Measurements from ENCODE around the gene SVOP.

SVOP gene

GRCh38 chr12:108977360-108977759 lies 43.5 kb downstream of the SVOP start:
- no peak for DNase-seq (ENCODE audit: low spot score)

GRCh38 chr12:108975024-108975593 lies 45.8 kb downstream of the SVOP start:
- DNase-seq (ENCODE audit: low spot score) = no peak

GRCh38 chr12:108973629-108974152 lies 47.2 kb downstream of the SVOP start:
- DNase-seq (ENCODE audit: low spot score) = no peak

- no peak for DNase-seq (ENCODE audit: low spot score)
Measured at GRCh38 chr12:108972358-108972757, 48.5 kb downstream of the SVOP start.

GRCh38 chr12:108969622-108970021 lies 51.2 kb downstream of the SVOP start:
- DNase-seq (ENCODE audit: low spot score) = no peak

GRCh38 chr12:108967869-108968540 lies 52.9 kb downstream of the SVOP start:
- DNase-seq (ENCODE audit: low spot score) = no peak

GRCh38 chr12:108966378-108967151 lies 54.3 kb downstream of the SVOP start:
- no peak for DNase-seq (ENCODE audit: low spot score)

- DNase-seq (ENCODE audit: low spot score) = no peak
Measured at GRCh38 chr12:108965886-108966285, 55.0 kb downstream of the SVOP start.

- DNase-seq (ENCODE audit: low spot score) = no peak
Measured at GRCh38 chr12:108964371-108965352, 56.2 kb downstream of the SVOP start.

- DNase-seq (ENCODE audit: low spot score) = no peak
Measured at GRCh38 chr12:108962256-108962655, 58.6 kb downstream of the SVOP start.

- no peak for DNase-seq (ENCODE audit: low spot score)
Measured at GRCh38 chr12:108959748-108960655, 60.9 kb downstream of the SVOP start.

GRCh38 chr12:108955225-108955835 lies 65.5 kb downstream of the SVOP start:
- no peak for DNase-seq (ENCODE audit: low spot score)

- DNase-seq (ENCODE audit: low spot score) = peak; percentile 18
Measured at GRCh38 chr12:108950991-108951739, 69.7 kb downstream of the SVOP start.

- DNase-seq (ENCODE audit: low spot score) = no peak
Measured at GRCh38 chr12:108949976-108950375, 70.9 kb downstream of the SVOP start.

GRCh38 chr12:108948367-108948766 lies 72.5 kb downstream of the SVOP start:
- DNase-seq (ENCODE audit: low spot score) = no peak

- no peak for DNase-seq (ENCODE audit: low spot score)
Measured at GRCh38 chr12:108947097-108947496, 73.8 kb downstream of the SVOP start.

GRCh38 chr12:108940138-108940537 lies 80.7 kb downstream of the SVOP start:
- DNase-seq (ENCODE audit: low spot score) = no peak

- no peak for DNase-seq (ENCODE audit: low spot score)
Measured at GRCh38 chr12:108939594-108939993, 81.3 kb downstream of the SVOP start.

GRCh38 chr12:108938247-108938924 lies 82.5 kb downstream of the SVOP start:
- no peak for DNase-seq (ENCODE audit: low spot score)
